A204.1 (cell line): Measurements from ENCODE around the gene IGFALS.

ENCODE experiments used
- FAIRE-seq: peaks from 2 replicates; lab custom pipeline; 2012; peaks lifted over from hg19 to GRCh38; lab: Jason Lieb, UNC

IGFALS gene

DNA sequence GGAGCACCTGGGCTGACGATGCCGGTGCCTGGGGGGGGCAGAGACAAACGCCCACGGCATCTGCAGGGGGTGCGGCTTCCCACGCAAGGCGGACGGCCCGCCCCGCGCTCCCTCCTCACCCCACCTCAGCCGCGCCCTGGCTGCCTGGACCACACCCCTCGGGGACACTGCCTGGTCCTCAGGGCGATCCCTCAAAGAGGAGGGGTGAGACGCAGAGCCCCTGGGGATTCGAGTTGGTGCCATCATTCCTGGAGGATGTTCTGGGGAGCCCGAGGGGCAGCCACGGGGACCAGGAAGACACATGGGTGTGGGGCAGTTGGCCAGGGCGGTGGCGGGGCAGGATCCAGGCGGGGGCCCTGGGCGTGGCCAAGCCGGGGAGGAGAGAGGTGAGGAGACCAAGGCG is 3.9 kb downstream of the IGFALS start:
- no peak for FAIRE-seq

DNA sequence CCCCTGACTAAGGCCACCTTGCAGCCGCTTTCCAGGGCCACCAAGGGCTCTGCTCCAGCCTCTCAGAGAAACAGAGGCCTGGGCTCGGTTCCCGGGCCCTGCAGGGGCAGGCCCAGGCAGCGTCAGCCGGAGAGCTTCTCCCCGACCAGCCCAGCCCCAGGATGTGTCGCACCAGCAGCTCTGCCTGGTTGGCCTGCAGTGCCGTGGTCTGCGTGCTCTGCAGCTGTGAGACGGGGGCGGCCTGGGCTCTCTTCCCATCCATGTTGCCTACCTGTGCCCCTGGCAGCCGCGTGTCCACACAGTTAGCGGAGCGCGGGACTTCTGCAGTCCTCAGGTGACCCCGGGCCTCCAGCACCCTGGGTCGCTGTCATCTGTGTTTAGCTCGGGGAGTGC is 4.8 kb downstream of the IGFALS start:
- no peak for FAIRE-seq

GRCh38 chr16:1788095-1788707 is 5.3 kb downstream of the IGFALS start:
- FAIRE-seq, result no peak

DNA sequence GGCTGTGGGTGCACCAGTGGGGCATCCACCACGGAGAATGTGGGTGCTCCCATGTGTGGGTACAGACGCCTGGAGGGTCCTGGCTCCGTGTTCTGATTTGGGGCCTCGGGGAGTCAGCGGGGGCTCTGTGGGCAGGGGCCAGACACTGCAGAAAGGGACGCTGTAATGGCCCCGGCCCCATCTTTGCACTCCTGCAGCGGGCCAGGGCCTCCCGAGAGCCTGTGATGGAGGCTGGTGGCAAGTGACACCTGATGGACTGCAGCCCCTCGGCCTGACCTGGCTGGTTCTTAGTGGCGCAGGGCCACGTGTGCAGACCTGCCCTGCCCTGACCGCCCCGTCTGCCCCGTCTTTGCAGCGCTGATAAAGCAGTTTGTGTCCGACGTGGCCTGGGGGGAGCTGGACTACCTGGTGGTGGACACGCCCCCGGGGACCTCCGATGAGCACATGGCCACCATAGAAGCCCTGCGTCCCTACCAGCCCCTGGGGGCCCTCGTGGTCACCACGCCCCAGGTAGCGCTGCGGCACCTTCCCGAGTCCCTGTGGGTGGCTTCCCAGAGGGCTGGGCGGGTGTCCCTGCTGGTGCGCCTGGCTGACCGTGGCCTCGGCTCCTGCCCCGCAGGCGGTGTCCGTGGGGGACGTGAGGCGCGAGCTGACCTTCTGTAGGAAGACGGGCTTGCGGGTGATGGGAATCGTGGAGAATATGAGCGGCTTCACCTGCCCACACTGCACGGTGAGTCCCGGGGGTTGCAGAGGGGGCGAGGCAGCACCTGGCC is 6.0 kb downstream of the IGFALS start:
- FAIRE-seq, result no peak

DNA sequence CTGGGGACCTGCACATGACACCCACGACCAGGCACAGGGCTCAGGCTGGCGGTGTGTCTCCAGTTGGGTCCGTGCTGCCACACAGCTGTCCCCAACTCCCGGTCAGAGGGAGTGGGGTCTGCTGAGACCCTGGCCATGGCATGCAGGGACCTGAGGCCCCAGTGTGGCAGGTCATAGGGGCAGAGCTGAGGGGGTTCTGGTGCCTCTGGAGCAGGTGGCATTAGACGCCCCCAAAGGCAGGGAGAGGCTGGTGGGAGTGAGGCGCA is 6.5 kb downstream of the IGFALS start:
- FAIRE-seq, result no peak

DNA sequence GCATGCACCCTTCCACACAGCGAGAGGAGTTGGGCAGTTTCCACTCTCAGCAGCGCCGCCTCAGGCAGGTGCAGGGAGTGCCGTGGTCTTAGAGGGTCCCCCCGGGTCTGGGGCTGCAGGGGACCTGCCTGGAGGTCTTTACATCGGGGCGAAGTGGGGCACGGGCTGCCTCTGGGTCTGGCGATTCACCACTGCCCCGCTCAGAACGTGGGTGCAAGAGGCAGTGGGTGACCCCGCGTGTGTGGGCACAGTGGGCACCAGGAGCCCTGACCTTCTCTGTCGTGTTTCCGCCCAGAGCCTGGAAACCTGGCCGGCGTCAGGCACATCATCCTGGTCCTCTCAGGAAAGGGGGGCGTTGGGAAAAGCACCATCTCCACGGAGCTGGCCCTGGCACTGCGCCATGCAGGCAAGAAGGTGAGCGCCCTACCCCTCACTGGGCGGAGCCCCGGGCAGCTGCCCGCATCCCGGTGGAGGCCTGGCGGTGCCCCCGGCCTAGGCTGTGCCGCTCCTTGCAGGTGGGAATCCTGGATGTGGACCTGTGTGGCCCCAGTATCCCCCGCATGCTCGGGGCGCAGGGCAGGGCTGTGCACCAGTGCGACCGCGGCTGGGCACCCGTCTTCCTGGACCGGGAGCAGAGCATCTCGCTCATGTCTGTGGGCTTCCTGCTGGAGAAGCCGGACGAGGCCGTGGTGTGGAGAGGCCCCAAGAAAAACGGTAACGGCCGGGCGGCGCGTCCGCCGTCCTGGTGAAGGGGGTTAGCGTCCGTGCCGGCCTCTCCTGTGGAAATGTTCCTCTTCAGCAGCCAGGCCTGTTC is 7.1 kb downstream of the IGFALS start:
- FAIRE-seq, result no peak

DNA sequence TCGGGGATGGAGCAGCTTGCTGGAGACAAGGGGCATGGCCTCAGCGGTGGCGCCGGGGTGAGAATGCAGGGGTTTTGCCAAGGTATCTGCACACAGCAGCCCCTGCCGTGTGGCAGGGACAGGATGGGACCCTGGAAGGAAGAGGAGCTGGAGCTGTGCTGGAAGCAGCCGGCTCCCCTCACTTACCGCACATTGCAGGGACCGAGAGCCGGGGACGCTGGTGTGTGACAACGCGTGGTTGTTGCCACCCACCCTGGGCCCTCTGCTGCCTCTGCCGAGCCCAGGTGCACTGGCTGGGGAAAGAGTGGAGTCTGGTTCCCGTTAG is 7.7 kb downstream of the IGFALS start:
- no peak for FAIRE-seq

- no peak for FAIRE-seq
Measured at GRCh38 chr16:1784977-1785845, 8.3 kb downstream of the IGFALS start.

DNA sequence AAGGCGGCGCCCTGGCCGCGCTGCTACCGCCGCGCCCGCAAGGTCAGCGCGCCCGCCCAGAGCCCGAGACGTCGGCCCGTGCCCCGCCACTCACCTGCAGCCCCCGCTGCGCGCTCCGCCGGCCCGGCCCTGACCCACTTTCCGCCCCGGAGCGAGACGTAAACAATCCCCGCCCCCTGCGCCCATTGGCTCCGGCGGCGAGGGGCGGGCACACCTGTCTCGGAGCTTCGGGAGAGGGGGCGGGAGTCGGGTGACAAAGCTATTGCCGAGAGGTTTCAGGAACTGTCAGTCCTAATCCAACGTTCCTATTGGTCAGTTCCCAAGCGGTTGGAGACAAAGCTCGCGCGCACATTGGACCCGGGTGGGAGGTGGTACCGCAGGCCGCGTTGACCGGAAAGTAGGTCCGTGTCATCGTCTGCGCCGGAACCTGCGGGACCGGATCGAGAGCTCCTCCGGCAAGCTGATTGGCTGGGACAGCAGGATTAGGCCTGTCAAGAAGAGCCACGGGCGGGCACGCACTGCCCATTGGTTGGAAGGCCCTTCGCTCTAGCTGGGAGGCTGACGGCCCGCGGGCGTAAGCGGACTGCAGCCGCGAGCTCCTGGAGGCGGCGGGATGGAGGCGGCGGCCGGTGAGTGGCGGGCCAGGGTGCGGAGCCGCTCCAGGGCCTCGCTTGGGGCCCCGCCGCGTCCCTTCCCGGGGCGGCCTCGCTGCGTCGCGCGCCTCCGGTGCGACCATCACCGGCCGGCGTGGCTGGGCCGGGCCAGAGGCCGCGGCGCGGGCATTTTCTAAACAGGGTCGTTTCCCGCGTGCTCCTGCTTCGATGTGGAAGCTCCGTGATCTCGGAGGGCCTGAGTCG is 10.9 kb downstream of the IGFALS start, which contains the start of the genes NUBP2 and SPSB3:
Gene NUBP2 (plus strand): TSS at position 553 of the 857 bp plus-strand sequence. CDS start 61 bp downstream, at position 614.
Gene SPSB3 (minus strand): TSS at position 164 of the 857 bp plus-strand sequence. CDS start 1,088 bp downstream, outside the sequence.
- FAIRE-seq, result peak; percentile 99

- no peak for FAIRE-seq
Measured at GRCh38 chr16:1781758-1782407, 11.6 kb downstream of the IGFALS start.

DNA sequence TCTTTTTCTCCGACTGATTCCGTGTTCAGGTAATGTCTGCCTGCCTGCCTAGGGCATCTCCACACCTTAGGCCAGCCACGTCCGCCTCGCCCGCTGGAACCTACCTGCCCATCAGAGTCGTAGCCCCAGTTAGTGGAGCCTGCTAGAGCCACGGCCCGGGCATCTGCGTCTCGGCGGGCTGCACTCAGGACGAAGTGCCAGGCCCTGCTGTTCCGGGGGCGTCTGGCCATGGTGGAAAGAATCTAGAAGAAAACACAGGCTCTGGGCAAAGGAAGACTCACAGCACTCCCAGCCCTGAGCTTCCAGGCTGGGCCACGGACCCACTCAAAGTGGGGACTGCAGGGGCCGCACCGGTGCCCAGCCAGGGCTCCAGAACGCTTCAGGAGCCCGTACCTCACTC is 12.3 kb downstream of the IGFALS start:
- FAIRE-seq, result no peak

- no peak for FAIRE-seq
Measured at GRCh38 chr16:1780677-1781072, 12.8 kb downstream of the IGFALS start.

GRCh38 chr16:1779741-1780676 is 13.5 kb downstream of the IGFALS start:
- no peak for FAIRE-seq

GRCh38 chr16:1779234-1779701 is 14.2 kb downstream of the IGFALS start:
- no peak for FAIRE-seq

DNA sequence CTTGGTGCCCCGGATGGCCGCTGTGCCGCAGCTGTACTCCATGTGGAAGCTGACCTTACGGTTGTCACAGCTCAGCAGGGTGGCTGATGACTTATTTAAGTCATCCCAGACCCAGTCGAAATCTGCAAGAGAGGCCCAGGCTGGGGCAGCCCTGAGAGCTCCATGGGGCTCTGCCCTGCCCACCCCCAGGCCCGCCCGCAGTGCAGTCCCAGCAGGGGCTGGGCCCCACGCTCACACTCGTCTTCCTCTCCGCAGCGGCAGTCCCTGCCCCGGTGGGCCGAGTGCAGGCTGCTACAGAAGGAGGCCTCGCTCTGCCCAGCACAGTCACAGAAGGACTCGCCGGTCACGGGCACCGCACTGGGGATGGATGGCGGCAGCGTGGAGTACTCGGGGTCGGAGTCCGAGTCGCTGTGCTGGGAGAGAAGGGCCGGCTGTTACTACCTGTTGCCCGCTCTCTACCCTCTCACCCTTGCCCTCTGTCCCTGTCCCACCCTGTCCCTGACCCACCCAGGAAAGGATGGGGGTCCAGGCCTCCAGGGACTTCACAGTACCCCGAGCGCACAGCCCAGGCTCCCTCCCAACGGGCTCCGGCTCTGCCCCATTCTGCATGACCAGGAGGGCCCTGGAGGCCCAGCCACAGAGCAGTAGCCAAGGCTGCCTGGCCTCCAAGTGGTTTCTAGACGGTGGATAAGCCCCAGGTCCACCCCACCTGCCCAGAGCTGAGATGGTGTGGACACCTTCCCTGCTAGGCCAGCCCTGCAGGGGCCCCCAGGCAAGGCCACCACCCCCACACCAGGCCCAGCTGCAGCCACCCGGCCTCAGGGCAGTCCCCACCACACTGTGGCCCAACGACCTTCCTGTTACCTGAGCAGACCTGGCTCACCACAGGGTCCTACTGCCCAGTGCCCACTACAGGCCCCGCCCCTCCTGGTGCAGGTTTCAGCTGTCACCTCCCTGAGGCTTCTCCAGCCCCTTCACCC is 15.0 kb downstream of the IGFALS start:
- no peak for FAIRE-seq

DNA sequence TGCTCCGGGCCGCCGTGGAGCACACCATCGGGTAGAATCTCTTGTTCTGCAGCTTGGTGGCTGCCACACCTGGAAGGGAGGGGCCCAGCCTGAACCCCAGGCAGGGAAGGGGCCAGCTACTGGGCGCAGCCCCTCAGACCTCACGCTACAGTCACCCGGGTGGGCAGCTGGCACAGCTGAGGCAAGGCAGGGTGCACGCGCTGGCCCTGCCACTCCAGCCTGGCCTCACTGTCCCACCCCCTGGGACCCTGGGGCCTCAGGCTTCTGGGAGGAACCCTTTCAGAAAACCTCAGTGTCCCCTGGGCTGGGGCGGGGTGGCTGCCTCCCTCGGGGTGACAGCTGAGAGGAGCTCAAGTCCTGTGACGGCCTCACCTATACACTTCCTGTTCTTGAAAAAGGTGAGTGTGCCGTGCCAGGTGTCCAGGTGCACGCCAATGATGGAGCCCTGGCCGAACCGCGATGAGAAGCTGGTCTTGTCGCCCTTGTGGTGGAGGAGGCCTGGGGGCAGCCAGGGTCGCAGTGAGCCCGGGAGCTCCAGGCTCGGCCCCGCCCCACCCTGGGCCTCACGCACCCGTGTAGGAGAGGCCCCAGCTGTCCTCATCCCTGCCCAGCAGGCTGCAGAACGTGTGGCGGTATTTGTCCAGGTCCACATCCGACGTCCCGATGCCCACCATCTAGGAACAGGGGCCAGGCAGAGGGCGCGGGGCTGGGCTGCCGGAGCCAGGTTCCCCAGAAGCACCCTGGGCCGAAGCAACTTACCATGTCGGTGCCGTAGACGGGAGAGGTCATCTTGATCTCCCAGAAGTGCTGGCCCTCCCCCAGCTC is 15.9 kb downstream of the IGFALS start:
- FAIRE-seq, result no peak

- FAIRE-seq, result no peak
Measured at GRCh38 chr16:1776991-1777374, 16.5 kb downstream of the IGFALS start.

DNA sequence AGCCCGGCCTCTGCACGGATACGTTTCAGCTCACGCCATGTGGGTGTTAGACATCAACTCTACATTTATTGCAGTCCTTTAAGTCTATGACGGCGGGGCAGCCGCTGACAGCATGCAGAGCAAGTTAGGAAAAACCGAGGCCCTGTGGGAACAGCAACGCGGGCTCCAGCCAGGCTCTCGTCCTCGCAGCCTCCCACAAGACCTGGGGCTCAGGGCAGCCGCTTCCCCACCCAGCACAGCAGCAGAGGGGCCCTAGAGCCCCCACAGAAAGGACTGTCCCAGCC is 16.9 kb downstream of the IGFALS start:
- no peak for FAIRE-seq
